ENCODE measurements around the gene GRB10.

GRCh38 chr7:50803359-50804337, 21.0 kb upstream of the GRB10 start:
- TF ChIP-seq, protein P1, sequence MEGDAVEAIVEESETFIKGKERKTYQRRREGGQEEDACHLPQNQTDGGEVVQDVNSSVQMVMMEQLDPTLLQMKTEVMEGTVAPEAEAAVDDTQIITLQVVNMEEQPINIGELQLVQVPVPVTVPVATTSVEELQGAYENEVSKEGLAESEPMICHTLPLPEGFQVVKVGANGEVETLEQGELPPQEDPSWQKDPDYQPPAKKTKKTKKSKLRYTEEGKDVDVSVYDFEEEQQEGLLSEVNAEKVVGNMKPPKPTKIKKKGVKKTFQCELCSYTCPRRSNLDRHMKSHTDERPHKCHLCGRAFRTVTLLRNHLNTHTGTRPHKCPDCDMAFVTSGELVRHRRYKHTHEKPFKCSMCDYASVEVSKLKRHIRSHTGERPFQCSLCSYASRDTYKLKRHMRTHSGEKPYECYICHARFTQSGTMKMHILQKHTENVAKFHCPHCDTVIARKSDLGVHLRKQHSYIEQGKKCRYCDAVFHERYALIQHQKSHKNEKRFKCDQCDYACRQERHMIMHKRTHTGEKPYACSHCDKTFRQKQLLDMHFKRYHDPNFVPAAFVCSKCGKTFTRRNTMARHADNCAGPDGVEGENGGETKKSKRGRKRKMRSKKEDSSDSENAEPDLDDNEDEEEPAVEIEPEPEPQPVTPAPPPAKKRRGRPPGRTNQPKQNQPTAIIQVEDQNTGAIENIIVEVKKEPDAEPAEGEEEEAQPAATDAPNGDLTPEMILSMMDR (IDR thresholded peaks at IDR 0.05), result no peak
- TF ChIP-seq POLR2A (IDR thresholded peaks at IDR 0.05) (no peak), POLR2AphosphoS5 (IDR thresholded peaks at IDR 0.05; ENCODE audit: insufficient read depth in 1 of 2, low read depth in 1 of 2) (no peak)
